Natural killer cell treated with Interleukin-12 subunit alpha and Interleukin-12 subunit beta and Interleukin-15 and Interleukin-18, amount 100 ng/mL, for 72 hours (primary cell): ENCODE results near the gene HS6ST2. TPM values are rescaled to one million over a fixed set of nuclear protein-coding genes. Genes with fewer than 3 reads are reported as not detected.
A peak's percentile ranks its signal among the peaks of the same experiment; 100 is the strongest.

ENCODE experiments used
- ATAC-seq, 2 donors: fragments of 150-1000 bp; cut with Tn5 transposase in 1 of 2; sonication (Bioruptor Pico), chemical (Tn5 transposase) in 1 of 2; 2 replicates each; pipeline ENCODE4 v1.10.0; 2021
- DNase-seq: peaks from one replicate; pipeline ENCODE4 v3.0.0; 2022; ENCODE audit warnings: low spot score
- H3K27ac Mint-ChIP-seq, 2 donors: 1 replicate in 1 of 2; 2 replicates in 1 of 2; pipeline ENCODE4 v1.8.0; 2022; ENCODE audit warnings: mixed read lengths in 2 of 2, mild to moderate bottlenecking in 1 of 2, moderate library complexity in 1 of 2
- H3K27me3 Mint-ChIP-seq, 2 donors: 1 replicate in 1 of 2; 2 replicates in 1 of 2; pipeline ENCODE4 v1.8.0; 2022; ENCODE audit warnings: mixed read lengths in 2 of 2
- H3K36me3 Mint-ChIP-seq: one replicate; pipeline ENCODE4 v1.8.0; 2022; ENCODE audit warnings: mixed read lengths
- H3K4me1 Mint-ChIP-seq, 2 donors: 1 replicate in 1 of 2; 2 replicates in 1 of 2; pipeline ENCODE4 v1.8.0; 2022; ENCODE audit warnings: low read depth in 2 of 2, mixed read lengths in 2 of 2, mild to moderate bottlenecking in 1 of 2
- H3K4me3 Mint-ChIP-seq: one replicate; pipeline ENCODE4 v1.8.0; 2022; ENCODE audit warnings: mixed read lengths
- H3K9me3 Mint-ChIP-seq: 2 replicates; pipeline ENCODE4 v1.8.0; 2022; ENCODE audit warnings: mixed read lengths
- total RNA-seq, 2 donors: library from RNA; stranded (reverse); gene quantifications; one replicate each; pipeline ENCODE4 v1.2.3, GENCODE V29; 2022

HS6ST2 gene
- total RNA-seq, 2 donors from 2014 or later: 0.36 to 0.89 TPM

GRCh38 chrX:132602701-132603100 is 355.7 kb downstream of the HS6ST2 start:
- Mint-ChIP-seq H3K27me3 (peaks cover 0 to 13% of the 10 kb centered on the region in 2 donors), H3K4me1 (no peaks in the 10 kb centered on the region), H3K9me3 (no peaks in the 10 kb centered on the region), H3K4me3 (no peak overlapping the region), H3K36me3 (no peaks in the 10 kb centered on the region), H3K27ac (no peak overlapping the region)
- DNase-seq: no peak
- no peak for ATAC-seq

GRCh38 chrX:132594999-132595398 is 363.4 kb downstream of the HS6ST2 start:
- Mint-ChIP-seq H3K4me1 (no peaks in the 10 kb centered on the region), H3K27me3 (peaks cover 0 to 17% of the 10 kb centered on the region in 2 donors), H3K27ac (no peak overlapping the region), H3K36me3 (no peaks in the 10 kb centered on the region), H3K4me3 (no peak overlapping the region), H3K9me3 (no peaks in the 10 kb centered on the region)
- DNase-seq (no peak), ATAC-seq (no peak)

- Mint-ChIP-seq H3K36me3 (no peaks in the 10 kb centered on the region), H3K9me3 (no peaks in the 10 kb centered on the region), H3K27ac (no peak overlapping the region), H3K4me1 (no peaks in the 10 kb centered on the region), H3K4me3 (no peak overlapping the region), H3K27me3 (peaks cover 0 to 19% of the 10 kb centered on the region in 2 donors)
- ATAC-seq (no peak), DNase-seq (no peak)
Observed at GRCh38 chrX:132594129-132594528, 364.3 kb downstream of the HS6ST2 start.

- no peak for ATAC-seq
- H3K9me3 Mint-ChIP-seq: no peaks in the 10 kb centered on the region
Observed at GRCh38 chrX:132592880-132593279, 365.5 kb downstream of the HS6ST2 start.

GRCh38 chrX:132591719-132592275 is 366.6 kb downstream of the HS6ST2 start:
- peaks cover 0 to 29% of the 10 kb centered on the region in 2 donors for H3K27me3 Mint-ChIP-seq
- H3K4me3 Mint-ChIP-seq: no peak overlapping the region
- no peaks in the 10 kb centered on the region for H3K36me3 Mint-ChIP-seq
- DNase-seq: no peak
- ATAC-seq: no peak
- H3K27ac Mint-ChIP-seq: no peak overlapping the region
- no peaks in the 10 kb centered on the region for H3K4me1 Mint-ChIP-seq
- no peaks in the 10 kb centered on the region for H3K9me3 Mint-ChIP-seq

More at GRCh38 chrX:132592880-132593279, 365.5 kb downstream of the HS6ST2 start:
- Mint-ChIP-seq H3K4me1 (no peaks in the 10 kb centered on the region), H3K36me3 (no peaks in the 10 kb centered on the region), H3K4me3 (no peak overlapping the region), H3K27ac (no peak overlapping the region), H3K27me3 (peaks cover 0 to 29% of the 10 kb centered on the region in 2 donors)
- no peak for DNase-seq

GRCh38 chrX:132590350-132591026 is 367.9 kb downstream of the HS6ST2 start:
- no peak for DNase-seq
- ATAC-seq: peak in 1 of 2 donors; percentile 15
- Mint-ChIP-seq H3K36me3 (no peaks in the 10 kb centered on the region), H3K4me3 (no peak overlapping the region), H3K27me3 (peaks cover 0 to 32% of the 10 kb centered on the region in 2 donors), H3K9me3 (no peaks in the 10 kb centered on the region), H3K27ac (no peak overlapping the region), H3K4me1 (no peaks in the 10 kb centered on the region)

GRCh38 chrX:132584936-132585335 is 373.5 kb downstream of the HS6ST2 start:
- Mint-ChIP-seq H3K27me3 (peaks cover 17 to 37% of the 10 kb centered on the region in 2 donors), H3K4me1 (no peaks in the 10 kb centered on the region), H3K27ac (no peak overlapping the region), H3K9me3 (no peaks in the 10 kb centered on the region), H3K4me3 (no peak overlapping the region), H3K36me3 (no peaks in the 10 kb centered on the region)
- DNase-seq (no peak), ATAC-seq (no peak)

GRCh38 chrX:132576939-132577338 is 381.5 kb downstream of the HS6ST2 start:
- DNase-seq (no peak), ATAC-seq (no peak)
- Mint-ChIP-seq H3K9me3 (no peaks in the 10 kb centered on the region), H3K4me3 (no peak overlapping the region), H3K27me3 (peaks cover 13 to 19% of the 10 kb centered on the region in 2 donors), H3K4me1 (no peaks in the 10 kb centered on the region), H3K27ac (no peak overlapping the region), H3K36me3 (no peaks in the 10 kb centered on the region)

Other genes starting within 250 kb of the HS6ST2 start
- not detected for gene USP26, start 138.5 kb upstream of the HS6ST2 start, total RNA-seq